ENCODE data around the gene KCNK18. TPM values are rescaled to one million over a fixed set of nuclear protein-coding genes. Genes with fewer than 3 reads are reported as not detected.
A peak's percentile ranks its signal among the peaks of the same experiment; 100 is the strongest.

The KCNK18 gene
- total RNA-seq (not detected), polyA plus RNA-seq (not detected)

GRCh38 chr10:117197189-117197588, at the start of gene KCNK18:
KCNK18 (plus strand) TSS chr10:117197489; CDS start chr10:117197489, 0 bp downstream.
- no peaks in the 10 kb centered on the region for H3K4me1 Mint-ChIP-seq
- CTCF ChIA-PET (ENCODE audit: partially characterized antibody), result interaction anchor here (1.2 to 1.8 kb wide), 3 partner anchors 19 to 22 kb away, joined by 4 to 7 read pairs (median 5); no protein-coding TSS in a partner anchor
- H3K4me3 ChIP-seq (ENCODE audit: low read length in 2 of 2), result no peak within 1 kb of the TSS
- H3K36me3 ChIP-seq (ENCODE audit: insufficient read depth, low read length), result no peaks in the 10 kb centered on the region
- H3K4me1 ChIP-seq (ENCODE audit: insufficient read depth, low read length), result no peaks in the 10 kb centered on the region
- intact Hi-C loops (cut with micrococcal nuclease), result no loop called here
- H3K36me3 Mint-ChIP-seq, result no peaks in the 10 kb centered on the region
- H3K9me3 ChIP-seq (ENCODE audit: control insufficient read depth in 1 of 2, low read length in 2 of 2), result no peaks in the 10 kb centered on the region
- peaks cover 2 to 8% of the 10 kb centered on the region in 2 donors for H3K27me3 Mint-ChIP-seq
- H3K4me3 Mint-ChIP-seq, result peak within 1 kb of the TSS in 1 of 8 donors; percentile 61
- no peak within 1 kb of the TSS for H3K27ac Mint-ChIP-seq
- no peaks in the 10 kb centered on the region for H3K27me3 ChIP-seq (ENCODE audit: insufficient read depth, low read length)
- POLR2A ChIA-PET (ENCODE audit: partially characterized antibody), result no interaction called here
- H3K27ac ChIP-seq (ENCODE audit: low read depth, low read length), result no peak within 1 kb of the TSS
- DNase-seq, result no peak
- H3K9me3 Mint-ChIP-seq, result no peaks in the 10 kb centered on the region

- H3K27ac ChIP-seq (ENCODE audit: low read depth, low read length), result no peak overlapping the region
- no peaks in the 10 kb centered on the region for H3K36me3 Mint-ChIP-seq
- peaks cover 15 to 40% of the 10 kb centered on the region in 2 donors for H3K27me3 Mint-ChIP-seq
- peaks cover 0 to 9% (median 4%) of the 10 kb centered on the region in 8 donors for H3K9me3 Mint-ChIP-seq
- H3K36me3 ChIP-seq (ENCODE audit: insufficient read depth, low read length), result no peaks in the 10 kb centered on the region
- H3K4me1 Mint-ChIP-seq, result no peaks in the 10 kb centered on the region
- H3K4me1 ChIP-seq (ENCODE audit: insufficient read depth, low read length), result no peaks in the 10 kb centered on the region
- no peak overlapping the region for H3K4me3 ChIP-seq (ENCODE audit: low read length in 2 of 2)
- H3K9me3 ChIP-seq (ENCODE audit: control insufficient read depth in 1 of 2, low read length in 2 of 2), result no peaks in the 10 kb centered on the region
- DNase-seq, result no peak
- ChIA-PET POLR2A (ENCODE audit: partially characterized antibody) (no interaction called here), CTCF (ENCODE audit: partially characterized antibody) (interaction anchor here (1.1 to 1.3 kb wide), 2 partner anchors 19 to 28 kb away, joined by 4 to 5 read pairs; no protein-coding TSS in a partner anchor)
- no peak overlapping the region for H3K4me3 Mint-ChIP-seq
- intact Hi-C loops (cut with micrococcal nuclease), result no loop called here
- no peak overlapping the region for H3K27ac Mint-ChIP-seq
- H3K27me3 ChIP-seq (ENCODE audit: insufficient read depth, low read length), result peaks cover 5% of the 10 kb centered on the region
Observed at GRCh38 chr10:117148284-117148683, 49.0 kb upstream of the KCNK18 start.

DNA sequence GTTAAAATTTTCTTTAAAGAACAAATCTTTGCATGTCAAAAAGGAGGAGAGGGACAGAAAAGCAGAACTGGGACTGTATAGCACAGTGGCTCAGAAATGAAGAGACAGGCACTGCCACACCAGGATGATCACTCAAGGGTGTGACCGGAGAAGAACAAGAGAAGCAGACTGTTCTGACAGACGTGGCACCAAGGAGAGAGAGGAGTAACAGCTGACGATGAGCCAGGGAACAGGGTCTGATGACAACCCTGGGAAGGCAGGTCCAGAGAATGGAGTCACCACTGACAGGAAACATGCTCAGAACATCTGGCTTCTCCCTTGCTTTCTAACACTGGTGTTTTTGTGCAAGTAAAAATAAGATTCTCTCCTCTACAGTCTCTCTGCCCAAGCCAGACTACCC, 44.6 kb upstream of the KCNK18 start:
- Mint-ChIP-seq H3K27me3 (peaks cover 39 to 54% of the 10 kb centered on the region in 2 donors), H3K4me3 (no peak overlapping the region), H3K36me3 (no peaks in the 10 kb centered on the region), H3K9me3 (peaks cover 0 to 4% (median 0%) of the 10 kb centered on the region in 8 donors), H3K27ac (no peak overlapping the region), H3K4me1 (no peaks in the 10 kb centered on the region)
- Histone ChIP-seq H3K36me3 (ENCODE audit: insufficient read depth, low read length) (no peaks in the 10 kb centered on the region), H3K4me1 (ENCODE audit: insufficient read depth, low read length) (no peaks in the 10 kb centered on the region), H3K9me3 (ENCODE audit: control insufficient read depth in 1 of 2, low read length in 2 of 2) (no peaks in the 10 kb centered on the region), H3K27ac (ENCODE audit: low read depth, low read length) (no peak overlapping the region), H3K4me3 (ENCODE audit: low read length in 2 of 2) (no peak overlapping the region), H3K27me3 (ENCODE audit: insufficient read depth, low read length) (peaks cover 4% of the 10 kb centered on the region)
- ChIA-PET POLR2A (ENCODE audit: partially characterized antibody) (no interaction called here), CTCF (ENCODE audit: partially characterized antibody) (no interaction called here)
- no peak for DNase-seq
- intact Hi-C loops (cut with micrococcal nuclease), result no loop called here

DNA sequence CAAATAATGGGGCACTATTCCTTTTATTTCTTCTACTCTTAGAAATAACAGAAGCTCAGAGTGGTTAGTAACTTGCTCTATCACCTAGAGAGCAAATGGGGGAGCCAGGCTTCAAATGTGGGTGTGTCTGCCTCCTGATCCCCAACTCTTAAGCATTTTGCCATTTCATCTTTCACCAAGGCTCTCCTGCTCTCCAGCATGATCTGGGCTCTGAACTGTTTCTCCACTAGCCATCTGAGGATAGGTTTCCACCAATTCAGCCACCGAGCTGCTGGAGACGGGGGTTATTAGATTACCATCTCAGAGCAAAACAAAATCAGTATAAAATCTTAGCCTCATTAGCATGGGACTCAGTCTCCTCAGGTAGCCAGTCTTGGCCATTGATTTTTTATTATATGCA, 39.0 kb upstream of the KCNK18 start:
- Mint-ChIP-seq H3K36me3 (no peaks in the 10 kb centered on the region), H3K4me1 (peaks cover 6 to 21% (median 8%) of the 10 kb centered on the region in 4 donors), H3K4me3 (no peak overlapping the region), H3K27ac (no peak overlapping the region), H3K9me3 (peaks cover 0 to 15% (median 2%) of the 10 kb centered on the region in 8 donors), H3K27me3 (peaks cover 66 to 72% of the 10 kb centered on the region in 2 donors)
- no peaks in the 10 kb centered on the region for H3K9me3 ChIP-seq (ENCODE audit: control insufficient read depth in 1 of 2, low read length in 2 of 2)
- intact Hi-C loops (cut with micrococcal nuclease), result no loop called here
- peaks cover 24% of the 10 kb centered on the region for H3K27me3 ChIP-seq (ENCODE audit: insufficient read depth, low read length)
- peaks cover 10% of the 10 kb centered on the region for H3K4me1 ChIP-seq (ENCODE audit: insufficient read depth, low read length)
- H3K27ac ChIP-seq (ENCODE audit: low read depth, low read length), result no peak overlapping the region
- POLR2A ChIA-PET (ENCODE audit: partially characterized antibody), result no interaction called here
- H3K4me3 ChIP-seq (ENCODE audit: low read length in 2 of 2), result no peak overlapping the region
- CTCF ChIA-PET (ENCODE audit: partially characterized antibody), result interaction anchor here (2.0 to 3.4 kb wide), 2 partner anchors 10 to 17 kb away, joined by 10 to 31 read pairs; no protein-coding TSS in a partner anchor
- no peak for DNase-seq
- no peaks in the 10 kb centered on the region for H3K36me3 ChIP-seq (ENCODE audit: insufficient read depth, low read length)

- H3K4me3 ChIP-seq (ENCODE audit: low read length in 2 of 2), result no peak overlapping the region
- no peak for DNase-seq
- H3K4me3 Mint-ChIP-seq, result no peak overlapping the region
- CTCF ChIA-PET (ENCODE audit: partially characterized antibody), result interaction anchor here (1.0 to 3.4 kb wide), 4 partner anchors 9 to 372 kb away, joined by 3 to 31 read pairs (median 7); no protein-coding TSS in a partner anchor
- H3K27me3 Mint-ChIP-seq, result peaks cover 63 to 70% of the 10 kb centered on the region in 2 donors
- H3K27ac ChIP-seq (ENCODE audit: low read depth, low read length), result no peak overlapping the region
- no peak overlapping the region for H3K27ac Mint-ChIP-seq
- H3K4me1 Mint-ChIP-seq, result peaks cover 9 to 26% (median 14%) of the 10 kb centered on the region in 4 donors
- H3K9me3 ChIP-seq (ENCODE audit: control insufficient read depth in 1 of 2, low read length in 2 of 2), result no peaks in the 10 kb centered on the region
- H3K27me3 ChIP-seq (ENCODE audit: insufficient read depth, low read length), result peaks cover 35% of the 10 kb centered on the region
- no peaks in the 10 kb centered on the region for H3K36me3 Mint-ChIP-seq
- intact Hi-C loops (cut with micrococcal nuclease), result no loop called here
- H3K36me3 ChIP-seq (ENCODE audit: insufficient read depth, low read length), result no peaks in the 10 kb centered on the region
- POLR2A ChIA-PET (ENCODE audit: partially characterized antibody), result no interaction called here
- peaks cover 14% of the 10 kb centered on the region for H3K4me1 ChIP-seq (ENCODE audit: insufficient read depth, low read length)
- peaks cover 1 to 15% (median 3%) of the 10 kb centered on the region in 8 donors for H3K9me3 Mint-ChIP-seq
Observed at GRCh38 chr10:117159390-117159789, 37.9 kb upstream of the KCNK18 start.

- H3K36me3 Mint-ChIP-seq, result no peaks in the 10 kb centered on the region
- H3K27me3 ChIP-seq (ENCODE audit: insufficient read depth, low read length), result peaks cover 46% of the 10 kb centered on the region
Observed at GRCh38 chr10:117160567-117160966, 36.7 kb upstream of the KCNK18 start.

DNA sequence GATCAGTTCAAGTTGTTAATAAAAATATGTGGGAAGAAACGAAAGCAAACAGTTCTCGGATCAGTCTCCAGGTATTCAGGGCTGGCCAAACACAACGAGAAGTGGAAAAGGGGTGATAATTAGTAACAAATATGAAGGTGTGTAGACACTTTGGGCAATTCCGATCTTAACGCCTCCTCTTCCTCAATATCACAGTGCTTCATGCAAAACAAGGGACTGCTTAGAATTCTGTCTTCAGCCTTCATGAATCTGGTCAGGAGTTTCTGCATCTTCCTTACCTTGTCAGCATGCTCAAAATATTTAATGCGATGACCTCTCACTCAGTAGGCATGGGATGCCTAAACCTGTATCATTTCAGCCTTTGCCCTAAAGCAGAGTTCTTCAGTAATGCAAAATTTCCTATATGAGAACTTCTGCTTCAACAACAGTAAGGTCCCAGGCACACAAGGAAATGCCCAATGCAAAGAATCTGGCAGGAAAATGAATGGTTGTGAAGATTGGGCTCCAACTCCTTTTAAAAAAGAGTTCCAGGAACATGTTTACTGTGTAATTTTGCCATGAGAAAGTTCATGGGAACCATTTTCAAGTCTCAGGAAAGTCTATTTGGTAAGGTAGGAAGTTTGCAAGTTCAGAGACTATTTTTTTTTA, 35.8 kb upstream of the KCNK18 start:
- H3K27me3 ChIP-seq (ENCODE audit: insufficient read depth, low read length), result peaks cover 55% of the 10 kb centered on the region
- Mint-ChIP-seq H3K36me3 (no peaks in the 10 kb centered on the region), H3K27me3 (peaks cover 66 to 70% of the 10 kb centered on the region in 2 donors), H3K27ac (no peak overlapping the region), H3K4me3 (peak overlapping the region in 2 of 8 donors; percentile 0 to 51), H3K9me3 (peaks cover 0 to 15% (median 3%) of the 10 kb centered on the region in 8 donors), H3K4me1 (peaks cover 13 to 36% (median 25%) of the 10 kb centered on the region in 4 donors)
- H3K27ac ChIP-seq (ENCODE audit: low read depth, low read length), result no peak overlapping the region
- H3K9me3 ChIP-seq (ENCODE audit: control insufficient read depth in 1 of 2, low read length in 2 of 2), result no peaks in the 10 kb centered on the region
- ChIA-PET CTCF (ENCODE audit: partially characterized antibody) (no interaction called here), POLR2A (ENCODE audit: partially characterized antibody) (no interaction called here)
- H3K4me1 ChIP-seq (ENCODE audit: insufficient read depth, low read length), result peaks cover 22% of the 10 kb centered on the region
- H3K36me3 ChIP-seq (ENCODE audit: insufficient read depth, low read length), result no peaks in the 10 kb centered on the region
- DNase-seq, result no peak
- intact Hi-C loops (cut with micrococcal nuclease), result no loop called here
- no peak overlapping the region for H3K4me3 ChIP-seq (ENCODE audit: low read length in 2 of 2)

More at GRCh38 chr10:117160567-117160966, 36.7 kb upstream of the KCNK18 start:
- Histone ChIP-seq H3K4me1 (ENCODE audit: insufficient read depth, low read length) (peaks cover 22% of the 10 kb centered on the region), H3K9me3 (ENCODE audit: control insufficient read depth in 1 of 2, low read length in 2 of 2) (no peaks in the 10 kb centered on the region), H3K4me3 (ENCODE audit: low read length in 2 of 2) (no peak overlapping the region), H3K27ac (ENCODE audit: low read depth, low read length) (no peak overlapping the region), H3K36me3 (ENCODE audit: insufficient read depth, low read length) (no peaks in the 10 kb centered on the region)
- intact Hi-C loops (cut with micrococcal nuclease), result no loop called here
- no peak overlapping the region for H3K4me3 Mint-ChIP-seq
- H3K27ac Mint-ChIP-seq, result no peak overlapping the region
- H3K27me3 Mint-ChIP-seq, result peaks cover 64 to 69% of the 10 kb centered on the region in 2 donors
- peaks cover 0 to 15% (median 3%) of the 10 kb centered on the region in 8 donors for H3K9me3 Mint-ChIP-seq
- DNase-seq, result no peak
- H3K4me1 Mint-ChIP-seq, result peaks cover 13 to 36% (median 22%) of the 10 kb centered on the region in 4 donors
- CTCF ChIA-PET (ENCODE audit: partially characterized antibody), result no interaction called here
- POLR2A ChIA-PET (ENCODE audit: partially characterized antibody), result no interaction called here
